ENCODE measurements around the gene P2RY8. TPM values are rescaled to one million over a fixed set of nuclear protein-coding genes. Genes with fewer than 3 reads are reported as not detected.
A peak's percentile ranks its signal among the peaks of the same experiment; 100 is the strongest.

P2RY8 gene
- total RNA-seq, 2 donors from 2014 or later, result 131 to 141 TPM

DNA sequence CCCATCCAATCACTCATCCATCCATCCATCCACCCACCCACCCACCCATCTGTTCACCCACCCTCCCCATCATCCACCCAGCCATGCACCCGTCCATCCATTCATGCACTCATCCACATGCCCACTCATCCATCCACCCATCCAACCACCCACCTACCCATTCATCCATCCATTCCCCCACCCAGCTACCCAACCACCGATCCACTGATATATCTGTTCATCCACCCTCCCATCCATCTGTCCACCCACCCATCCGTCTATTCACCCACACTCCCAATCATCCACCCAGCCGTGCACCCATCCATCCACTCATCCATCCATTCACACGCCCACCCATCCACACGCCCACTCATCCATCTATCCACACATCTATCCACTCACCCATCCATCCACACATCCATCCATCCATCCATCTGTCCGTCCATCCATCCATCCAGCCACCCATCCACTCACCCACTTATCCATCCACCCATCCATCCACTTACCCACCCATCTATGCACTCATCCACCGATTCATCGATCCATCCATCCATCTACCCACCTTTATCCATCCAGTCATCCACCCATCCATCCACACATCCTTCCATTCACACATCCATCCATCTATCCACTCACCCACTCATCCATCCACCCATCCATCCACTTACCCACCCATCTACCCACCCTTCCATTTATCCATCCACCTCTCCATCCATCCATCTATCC is 112.7 kb downstream of the P2RY8 start:
- no peak for DNase-seq
- H3K4me1 Mint-ChIP-seq, result peaks cover 2% of the 10 kb centered on the region
- H3K36me3 Mint-ChIP-seq (ENCODE audit: low read depth), result peaks cover 13% of the 10 kb centered on the region

DNA sequence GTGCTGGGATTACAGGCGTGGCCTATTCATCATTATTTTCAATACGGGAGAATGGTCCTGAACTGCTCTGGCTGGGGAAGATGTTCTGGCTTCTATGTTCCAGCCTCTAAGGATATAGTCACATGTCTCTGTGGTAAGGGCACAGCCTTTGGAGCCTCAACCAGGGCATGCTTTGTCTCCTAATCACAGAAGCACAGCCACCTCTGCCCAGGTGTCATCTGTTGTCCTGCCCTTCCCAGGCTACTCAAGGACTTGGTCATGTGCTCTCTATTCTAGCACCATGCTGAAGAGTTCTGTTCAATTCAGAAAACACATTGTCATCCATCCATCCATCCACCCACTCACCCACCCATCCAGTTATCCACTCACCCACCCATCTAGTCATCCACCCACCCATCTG is 113.8 kb downstream of the P2RY8 start:
- Mint-ChIP-seq H3K27me3 (no peaks in the 10 kb centered on the region), H3K4me1 (peaks cover 2% of the 10 kb centered on the region), H3K4me3 (peak overlapping the region; percentile 25), H3K27ac (no peak overlapping the region), H3K36me3 (ENCODE audit: low read depth) (peaks cover 13% of the 10 kb centered on the region)
- H3K9me3 ChIP-seq (ENCODE audit: control insufficient read depth, low read length, poor library complexity, severe bottlenecking), result peaks cover 5% of the 10 kb centered on the region
- DNase-seq (no peak), ATAC-seq (no peak)

More for the DNA sequence above, 112.7 kb downstream of the P2RY8 start:
- no peak overlapping the region for H3K27ac Mint-ChIP-seq
- no peak overlapping the region for H3K4me3 Mint-ChIP-seq
- H3K9me3 ChIP-seq (ENCODE audit: control insufficient read depth, low read length, poor library complexity, severe bottlenecking), result peaks cover 5% of the 10 kb centered on the region
- no peaks in the 10 kb centered on the region for H3K27me3 Mint-ChIP-seq
- ATAC-seq, result no peak

DNA sequence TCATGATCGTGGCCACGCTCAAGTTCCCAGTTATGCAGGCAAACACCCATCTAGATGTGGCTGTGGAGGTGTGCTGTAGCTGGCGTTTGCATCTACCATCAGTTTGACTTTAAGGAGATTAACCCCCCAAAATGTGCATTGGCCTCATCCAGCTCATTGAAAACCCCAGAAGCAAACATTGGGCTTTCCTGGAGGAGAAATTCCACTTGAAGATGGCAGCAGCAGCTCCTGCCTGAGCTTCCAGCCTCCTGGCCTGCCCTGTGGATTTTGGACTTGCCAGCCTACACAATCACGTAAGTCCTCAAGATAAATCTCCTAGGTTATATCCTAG is 114.9 kb downstream of the P2RY8 start:
- Mint-ChIP-seq H3K27ac (no peak overlapping the region), H3K27me3 (no peaks in the 10 kb centered on the region), H3K4me3 (no peak overlapping the region), H3K4me1 (no peaks in the 10 kb centered on the region), H3K36me3 (ENCODE audit: low read depth) (peaks cover 13% of the 10 kb centered on the region)
- DNase-seq, result no peak
- ATAC-seq, result no peak
- peaks cover 5% of the 10 kb centered on the region for H3K9me3 ChIP-seq (ENCODE audit: control insufficient read depth, low read length, poor library complexity, severe bottlenecking)

DNA sequence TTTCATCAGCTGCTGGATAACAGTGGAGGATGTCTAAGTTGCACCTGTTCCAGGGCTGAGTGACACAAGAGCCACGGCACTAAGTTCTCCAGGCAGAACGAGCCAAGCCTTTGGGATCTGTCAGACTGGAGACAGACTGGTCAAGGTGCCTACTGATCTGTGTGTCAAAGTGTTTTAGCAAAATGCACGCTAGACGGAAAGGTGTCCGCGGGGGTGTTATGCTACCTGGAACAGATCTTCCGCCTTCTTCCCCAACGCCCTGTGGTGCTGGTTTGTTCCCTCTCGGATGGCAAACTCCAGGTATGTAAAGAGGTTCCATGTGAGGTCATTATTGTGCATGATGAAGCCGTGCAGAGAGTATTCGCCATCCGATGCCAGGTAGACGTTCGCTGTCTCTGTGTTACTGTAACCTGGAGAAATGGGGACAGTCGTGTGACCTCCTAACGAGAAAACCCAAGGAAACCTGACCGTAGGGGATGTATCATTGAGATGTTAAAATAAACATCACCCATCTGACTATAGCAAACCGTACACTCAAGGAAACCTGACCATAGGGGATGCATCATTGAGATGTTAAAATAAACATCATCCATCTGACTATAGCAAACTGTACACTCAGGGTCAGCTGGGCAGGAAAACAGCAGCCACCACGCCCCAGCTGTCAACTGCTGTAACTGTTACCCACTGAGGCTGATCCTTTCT is 115.4 kb downstream of the P2RY8 start:
- Mint-ChIP-seq H3K36me3 (ENCODE audit: low read depth) (peaks cover 13% of the 10 kb centered on the region), H3K4me3 (no peak overlapping the region), H3K27ac (no peak overlapping the region), H3K27me3 (no peaks in the 10 kb centered on the region), H3K4me1 (no peaks in the 10 kb centered on the region)
- ATAC-seq (no peak), DNase-seq (no peak)
- H3K9me3 ChIP-seq (ENCODE audit: control insufficient read depth, low read length, poor library complexity, severe bottlenecking), result peaks cover 5% of the 10 kb centered on the region

DNA sequence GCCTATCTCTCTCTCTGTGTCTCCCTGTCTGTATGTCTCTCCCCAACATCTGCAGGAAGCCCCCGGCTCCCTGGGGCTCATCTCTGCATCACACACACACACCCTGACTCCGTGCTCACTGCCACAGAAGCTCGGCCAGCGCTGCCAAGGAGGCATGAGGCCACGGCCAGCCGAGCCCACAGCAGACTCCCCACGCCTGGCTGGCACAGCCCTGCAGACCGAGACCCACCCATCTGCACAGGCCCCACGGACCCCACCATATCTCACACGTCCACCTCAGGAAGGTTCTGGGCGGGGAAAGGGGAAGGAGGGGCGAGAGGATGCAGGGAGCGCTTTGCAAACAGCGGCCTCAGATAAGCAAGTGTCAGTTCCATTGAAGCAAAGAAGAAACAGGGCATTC is 116.6 kb downstream of the P2RY8 start:
- ATAC-seq (no peak), DNase-seq (no peak)
- H3K9me3 ChIP-seq (ENCODE audit: control insufficient read depth, low read length, poor library complexity, severe bottlenecking), result peaks cover 5% of the 10 kb centered on the region
- Mint-ChIP-seq H3K36me3 (ENCODE audit: low read depth) (peaks cover 13% of the 10 kb centered on the region), H3K27me3 (no peaks in the 10 kb centered on the region), H3K4me3 (no peak overlapping the region), H3K27ac (peak overlapping the region; percentile 0), H3K4me1 (no peaks in the 10 kb centered on the region)

DNA sequence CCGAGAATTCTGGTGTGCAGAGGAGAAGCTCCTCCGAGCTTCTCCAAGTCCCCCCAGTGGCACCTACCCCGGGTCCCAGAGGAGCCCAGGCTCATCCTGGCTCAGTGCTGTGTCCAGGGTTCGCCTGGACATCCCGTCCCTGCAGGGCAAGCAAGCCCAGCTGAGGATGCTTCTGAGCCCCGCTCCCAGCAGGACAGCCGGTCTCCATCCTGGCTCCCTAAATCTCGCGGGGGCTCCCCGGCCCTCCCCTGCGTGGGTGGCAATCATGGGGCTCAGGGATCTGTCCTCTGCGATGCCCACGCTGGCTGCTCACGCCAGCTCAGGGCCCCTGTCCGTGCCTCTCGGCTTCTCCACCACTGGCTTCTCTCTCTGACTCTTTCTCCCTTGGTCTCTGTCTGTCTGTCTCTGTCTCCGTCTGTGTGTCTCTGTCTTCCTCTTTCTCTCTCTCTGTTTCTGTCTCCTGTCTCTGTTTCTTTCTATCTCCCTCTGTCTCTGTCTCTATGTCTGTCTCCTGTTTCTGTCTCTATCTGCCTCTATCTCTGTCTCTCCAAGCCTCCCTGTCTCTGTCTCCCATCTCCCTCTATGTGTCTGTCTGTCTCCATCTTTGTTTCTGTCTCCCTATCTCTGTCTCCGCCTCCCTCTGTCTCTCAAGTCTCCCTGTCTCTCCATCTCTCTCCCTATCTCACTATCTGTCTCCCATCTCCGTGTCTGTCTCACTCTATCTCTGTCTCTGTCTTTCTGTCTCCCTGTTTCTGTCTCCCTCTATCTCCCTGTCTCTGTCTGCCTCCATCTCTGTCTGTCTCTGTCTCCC is 117.2 kb downstream of the P2RY8 start:
- Mint-ChIP-seq H3K27ac (peak overlapping the region; percentile 0), H3K4me1 (no peaks in the 10 kb centered on the region), H3K4me3 (no peak overlapping the region), H3K27me3 (no peaks in the 10 kb centered on the region), H3K36me3 (ENCODE audit: low read depth) (peaks cover 11% of the 10 kb centered on the region)
- DNase-seq (no peak), ATAC-seq (no peak)
- H3K9me3 ChIP-seq (ENCODE audit: control insufficient read depth, low read length, poor library complexity, severe bottlenecking), result peaks cover 5% of the 10 kb centered on the region

DNA sequence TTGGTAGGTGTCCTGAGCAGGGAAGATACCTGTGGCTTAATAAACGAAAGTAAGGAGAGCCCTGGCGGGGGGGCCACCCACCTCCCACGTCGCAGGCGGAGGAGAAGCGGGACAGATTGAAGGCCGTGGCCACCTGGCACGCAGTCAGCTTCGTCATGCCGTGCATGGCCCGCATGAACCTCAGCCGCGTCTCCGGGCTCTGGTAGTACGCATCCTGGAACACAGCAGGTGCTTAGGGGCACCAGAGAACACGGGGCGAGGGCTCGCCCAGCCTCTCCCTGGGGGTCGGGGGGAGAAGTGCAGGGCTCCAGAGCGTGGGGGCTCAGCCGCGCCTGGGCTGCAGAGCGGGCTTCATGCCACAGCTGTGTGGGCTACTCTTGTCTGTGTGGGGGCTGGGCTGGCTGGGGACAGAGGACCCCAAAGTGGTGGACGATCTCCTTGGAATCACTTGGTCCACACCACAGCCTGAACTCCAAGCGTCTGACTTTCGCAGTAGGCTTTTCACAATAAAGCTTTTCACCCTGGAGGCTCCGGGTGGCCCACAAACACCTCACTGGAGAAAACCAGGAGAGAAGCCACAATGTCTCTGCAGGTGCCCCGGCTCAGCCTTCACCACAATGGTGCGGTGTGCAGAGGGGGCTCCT is 118.0 kb downstream of the P2RY8 start:
- H3K9me3 ChIP-seq (ENCODE audit: control insufficient read depth, low read length, poor library complexity, severe bottlenecking), result peaks cover 5% of the 10 kb centered on the region
- peaks cover 12% of the 10 kb centered on the region for H3K36me3 Mint-ChIP-seq (ENCODE audit: low read depth)
- no peak overlapping the region for H3K4me3 Mint-ChIP-seq
- DNase-seq (no peak), ATAC-seq (no peak)
- peaks cover 2% of the 10 kb centered on the region for H3K4me1 Mint-ChIP-seq
- no peaks in the 10 kb centered on the region for H3K27me3 Mint-ChIP-seq
- no peak overlapping the region for H3K27ac Mint-ChIP-seq

DNA sequence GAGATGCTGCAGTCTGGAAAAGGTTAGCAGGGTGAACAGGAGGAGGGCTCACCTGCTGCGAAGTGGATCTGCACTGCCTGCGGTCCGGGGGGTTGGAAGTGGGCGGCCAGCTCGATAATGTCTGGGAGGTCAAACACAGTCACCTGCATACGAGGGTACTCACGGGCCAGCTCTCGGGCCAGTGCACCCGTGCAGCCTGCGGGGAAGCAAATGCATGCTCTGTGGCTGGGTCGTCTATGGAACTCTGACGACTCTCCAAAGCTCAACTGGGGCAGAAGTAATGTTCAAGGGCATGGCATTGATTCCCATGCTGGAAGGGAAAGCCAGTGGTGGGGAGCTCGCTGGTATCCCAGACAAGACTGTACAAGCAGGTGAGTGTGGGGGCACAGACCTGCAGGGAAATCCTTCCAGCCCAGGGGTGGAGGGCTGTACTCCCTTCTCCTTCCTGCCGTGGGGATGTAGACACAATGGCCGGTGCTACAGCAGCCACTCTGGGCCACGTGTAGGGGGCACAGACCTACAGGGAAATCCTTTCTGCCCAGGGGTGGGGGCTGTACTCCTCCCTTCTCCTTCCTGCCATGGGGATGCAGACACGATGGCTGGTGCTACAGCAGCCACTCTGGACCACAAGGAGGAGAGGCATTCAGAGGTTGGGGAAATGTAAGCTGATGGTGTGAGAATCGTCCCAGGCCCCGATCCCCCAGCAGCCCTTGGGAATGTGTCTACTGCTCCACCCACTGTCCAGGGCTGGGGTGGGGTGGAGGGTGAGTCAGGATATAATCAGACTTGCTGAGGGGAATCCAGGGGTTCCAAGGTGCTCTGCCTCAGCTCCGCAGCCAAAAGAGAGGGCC is 118.8 kb downstream of the P2RY8 start:
- H3K9me3 ChIP-seq (ENCODE audit: control insufficient read depth, low read length, poor library complexity, severe bottlenecking), result peaks cover 5% of the 10 kb centered on the region
- ATAC-seq (no peak), DNase-seq (no peak)
- H3K27ac Mint-ChIP-seq, result no peak overlapping the region
- peaks cover 4% of the 10 kb centered on the region for H3K4me1 Mint-ChIP-seq
- H3K4me3 Mint-ChIP-seq, result no peak overlapping the region
- H3K27me3 Mint-ChIP-seq, result no peaks in the 10 kb centered on the region
- H3K36me3 Mint-ChIP-seq (ENCODE audit: low read depth), result peaks cover 9% of the 10 kb centered on the region

DNA sequence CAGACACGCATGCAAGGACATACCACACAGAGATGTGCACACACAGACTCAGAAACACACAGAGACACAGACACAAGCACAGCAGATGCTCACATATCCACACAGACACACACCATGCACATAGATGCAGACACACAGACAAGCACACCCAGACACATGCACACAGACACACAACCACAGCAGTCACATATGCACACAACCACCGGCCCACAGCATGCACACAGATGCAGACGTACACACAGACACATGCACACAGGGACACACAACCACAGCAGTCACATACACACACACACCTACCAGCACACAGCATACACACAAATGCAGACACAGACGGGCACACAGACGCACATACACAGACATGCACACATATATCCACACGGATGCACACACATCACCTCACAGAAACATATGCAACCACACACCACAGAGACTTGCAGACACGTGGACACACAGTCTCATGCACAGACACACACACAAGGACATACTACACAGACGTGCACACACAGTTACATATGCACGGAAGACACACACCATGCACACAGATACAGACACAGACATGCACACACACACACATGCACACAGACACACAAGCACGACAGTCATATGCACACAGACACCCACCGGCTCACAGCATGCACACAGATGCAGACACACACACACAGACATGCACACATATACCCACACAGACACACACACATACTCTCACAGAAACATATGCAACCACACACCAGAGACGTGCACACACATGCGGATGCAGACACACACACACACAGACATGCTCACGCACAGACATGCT is 119.8 kb downstream of the P2RY8 start:
- no peak overlapping the region for H3K27ac Mint-ChIP-seq
- DNase-seq (no peak), ATAC-seq (no peak)
- H3K36me3 Mint-ChIP-seq (ENCODE audit: low read depth), result peaks cover 12% of the 10 kb centered on the region
- H3K4me3 Mint-ChIP-seq, result no peak overlapping the region
- no peaks in the 10 kb centered on the region for H3K27me3 Mint-ChIP-seq
- peaks cover 4% of the 10 kb centered on the region for H3K4me1 Mint-ChIP-seq
- H3K9me3 ChIP-seq (ENCODE audit: control insufficient read depth, low read length, poor library complexity, severe bottlenecking), result peaks cover 5% of the 10 kb centered on the region

DNA sequence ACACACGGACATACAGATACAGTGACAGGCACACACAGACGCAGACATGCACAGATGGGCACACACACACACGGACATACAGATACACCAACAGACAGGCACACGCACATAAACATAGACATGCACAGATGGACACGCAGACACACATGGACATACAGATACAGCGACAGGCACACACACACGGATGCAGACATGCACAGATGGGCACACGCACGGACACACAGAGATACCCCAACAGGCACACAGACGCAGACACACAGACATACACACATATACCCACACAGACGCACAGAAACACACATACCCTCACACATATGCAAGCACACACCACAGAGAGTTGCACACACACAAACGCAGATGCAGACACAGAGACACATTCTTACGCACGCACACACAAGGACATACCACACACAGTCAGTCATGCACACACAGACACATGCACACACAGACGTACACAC is 120.6 kb downstream of the P2RY8 start:
- DNase-seq, result no peak
- Mint-ChIP-seq H3K27ac (no peak overlapping the region), H3K4me1 (peaks cover 4% of the 10 kb centered on the region), H3K36me3 (ENCODE audit: low read depth) (peaks cover 12% of the 10 kb centered on the region), H3K4me3 (no peak overlapping the region), H3K27me3 (no peaks in the 10 kb centered on the region)
- no peak for ATAC-seq
- H3K9me3 ChIP-seq (ENCODE audit: control insufficient read depth, low read length, poor library complexity, severe bottlenecking), result no peaks in the 10 kb centered on the region
